SHP77 treated with DMSO at 0.1 percent for 48 hours (cell line): ENCODE data around the gene C5.
"Not testable (repeated sequence)": the region's sequence is repeated elsewhere in the genome, so short reads cannot be mapped to it uniquely, and the experiment has no call there.

Source experiments
- DNase-seq: peaks from one replicate; lab custom pipeline; 2025; lab: John Stamatoyannopoulos, UW

C5 gene

DNA sequence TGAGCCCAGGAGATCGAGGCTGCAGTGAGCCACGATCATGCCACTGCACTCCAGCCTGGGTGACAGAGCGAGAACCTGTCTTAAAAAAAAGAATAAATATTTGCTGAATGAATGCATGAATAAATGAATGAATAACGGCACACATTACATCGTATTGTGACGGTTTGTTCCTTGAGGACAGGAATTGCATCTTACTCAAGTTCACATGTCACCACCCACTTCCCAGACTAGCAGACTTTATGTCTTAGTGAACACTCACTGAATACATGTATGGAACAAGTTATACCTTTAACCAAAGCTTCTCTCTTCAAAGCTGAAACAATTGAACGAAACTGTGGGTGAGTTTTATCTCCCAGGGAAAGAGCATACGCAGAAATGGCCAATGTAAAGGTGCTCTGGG lies 70.3 kb downstream of the C5 start:
- no peak for DNase-seq

DNA sequence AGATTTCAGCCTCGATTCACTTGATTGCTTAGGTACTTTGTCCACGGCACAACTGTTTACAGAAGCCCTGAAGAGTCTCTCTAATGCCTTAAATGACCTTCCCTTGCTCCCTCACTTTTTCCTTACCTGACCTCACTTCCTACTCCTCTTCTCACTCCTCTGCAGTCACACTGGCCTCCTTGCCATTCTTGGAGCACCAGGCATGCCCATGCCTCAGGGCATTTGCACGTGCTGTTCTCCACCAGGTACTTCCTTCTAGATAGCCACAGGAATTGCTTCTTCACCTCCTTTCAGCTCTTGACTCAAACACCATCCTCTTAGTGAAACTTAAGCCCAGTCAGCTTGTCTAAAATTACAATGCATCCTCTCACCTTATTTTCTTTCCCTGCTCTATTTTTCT lies 71.1 kb downstream of the C5 start:
- no peak for DNase-seq

DNA sequence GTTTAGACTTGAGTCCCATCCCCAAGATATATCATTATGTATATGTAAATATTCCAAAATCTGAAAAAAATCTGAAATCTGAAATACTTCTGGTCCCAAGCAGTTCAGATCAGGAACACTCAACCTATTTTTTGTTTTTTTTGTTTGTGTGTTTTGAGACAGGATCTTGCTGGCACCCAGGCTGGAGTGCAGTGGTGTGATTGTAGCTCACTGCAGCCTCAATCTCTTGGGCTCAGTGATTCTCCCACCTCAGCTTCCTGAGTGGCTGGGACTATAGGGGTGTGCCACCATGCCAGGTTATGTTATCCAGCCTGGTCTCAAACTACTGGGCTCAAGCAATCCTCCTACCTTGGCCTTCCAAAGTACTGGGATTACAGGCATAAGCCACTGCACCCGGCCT lies 72.8 kb downstream of the C5 start:
- no peak for DNase-seq

DNA sequence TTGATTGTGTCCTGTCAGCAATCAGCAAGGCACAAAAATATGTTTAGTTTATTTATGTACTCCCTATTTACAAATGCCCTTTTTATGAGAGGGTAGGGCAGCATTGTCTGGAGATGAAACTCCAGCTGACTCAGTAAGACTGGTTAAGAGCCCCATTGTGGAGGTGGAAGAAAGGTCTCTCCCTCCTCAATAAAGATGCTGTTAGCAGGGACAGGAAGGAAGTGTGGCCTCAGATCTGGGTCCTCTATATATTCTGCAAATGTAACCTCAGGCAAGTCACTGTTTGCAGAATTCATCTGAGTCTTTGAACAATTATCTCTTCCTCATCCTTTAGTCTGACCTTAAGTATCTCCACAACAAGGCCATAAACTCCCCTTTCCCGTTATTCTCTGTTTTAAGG lies 75.2 kb downstream of the C5 start:
- DNase-seq: no peak

DNA sequence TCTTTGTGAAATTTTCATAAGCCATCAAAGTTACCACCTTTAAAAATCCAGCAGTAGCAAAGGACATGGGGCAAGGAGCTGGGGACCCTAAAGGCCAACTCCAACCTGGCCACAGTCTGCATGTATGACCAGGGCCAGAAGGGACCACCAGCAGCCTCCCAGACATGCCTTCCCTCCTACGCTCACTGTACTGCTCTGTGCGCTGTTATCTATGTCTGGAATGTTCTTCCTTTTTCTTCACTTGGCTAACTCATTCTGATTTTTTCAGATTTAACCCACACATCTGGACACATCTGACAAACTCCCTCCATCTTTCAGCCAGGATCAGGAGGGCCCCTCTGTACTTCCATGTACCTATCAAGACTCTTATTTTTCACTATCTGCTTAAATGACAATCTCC lies 75.9 kb downstream of the C5 start:
- no peak for DNase-seq

DNA sequence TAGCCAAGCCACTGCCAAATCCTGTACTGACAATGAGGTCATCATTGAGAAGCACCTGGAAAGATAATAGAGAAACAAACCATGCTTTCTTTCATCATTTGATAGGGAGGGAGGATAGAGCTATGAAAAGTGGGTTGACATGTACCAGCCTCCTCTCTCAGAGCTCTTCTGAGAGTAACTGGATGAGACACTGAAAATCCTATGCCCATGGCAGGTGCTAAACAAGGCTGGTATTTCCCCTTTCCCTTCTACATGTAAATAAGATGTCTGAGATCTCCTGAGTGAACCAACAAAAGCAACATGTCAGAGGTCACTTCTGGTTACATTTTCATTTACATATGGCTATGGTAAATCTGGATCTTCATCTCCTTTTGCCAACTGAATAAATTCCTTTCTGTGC lies 78.1 kb downstream of the C5 start:
- DNase-seq: no peak

DNA sequence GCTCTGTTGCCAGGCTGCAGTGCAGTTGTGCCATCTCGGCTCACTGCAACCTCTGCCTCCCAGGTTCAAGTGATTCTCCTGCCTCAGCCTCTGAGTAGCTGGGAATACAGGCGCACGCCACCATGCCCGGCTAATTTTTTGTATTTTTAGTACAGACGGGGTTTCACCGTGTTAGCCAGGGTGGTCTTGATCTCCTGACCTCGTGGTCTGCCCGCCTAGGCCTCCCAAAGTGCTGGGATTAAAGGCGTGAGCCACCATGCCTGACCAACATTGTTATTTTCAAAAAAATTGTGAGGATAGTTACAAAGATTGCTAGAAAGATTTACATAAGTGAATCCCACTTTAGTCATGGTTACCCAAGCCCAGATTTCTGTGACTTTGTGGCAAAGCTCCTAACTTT lies 78.6 kb downstream of the C5 start:
- DNase-seq: not testable (repeated sequence)

DNA sequence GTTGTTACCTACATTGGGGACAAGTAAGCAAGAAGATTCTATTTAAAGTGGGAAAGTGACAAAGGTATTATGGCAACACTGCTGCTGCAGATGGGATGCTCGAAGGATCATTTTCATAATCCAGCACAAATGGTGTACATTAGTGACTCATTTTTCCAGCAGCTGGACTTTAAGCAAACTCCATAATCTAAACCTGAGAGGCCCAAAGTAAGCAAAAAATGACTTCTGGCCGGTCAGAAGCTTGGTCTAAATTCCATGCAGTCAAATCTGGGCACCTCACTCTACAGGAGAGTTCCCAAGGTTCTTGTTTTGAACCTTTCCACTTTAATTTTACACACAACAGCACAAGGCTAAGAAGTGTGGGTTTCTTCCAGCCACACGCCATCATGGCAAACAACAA lies 79.8 kb downstream of the C5 start:
- DNase-seq: no peak

DNA sequence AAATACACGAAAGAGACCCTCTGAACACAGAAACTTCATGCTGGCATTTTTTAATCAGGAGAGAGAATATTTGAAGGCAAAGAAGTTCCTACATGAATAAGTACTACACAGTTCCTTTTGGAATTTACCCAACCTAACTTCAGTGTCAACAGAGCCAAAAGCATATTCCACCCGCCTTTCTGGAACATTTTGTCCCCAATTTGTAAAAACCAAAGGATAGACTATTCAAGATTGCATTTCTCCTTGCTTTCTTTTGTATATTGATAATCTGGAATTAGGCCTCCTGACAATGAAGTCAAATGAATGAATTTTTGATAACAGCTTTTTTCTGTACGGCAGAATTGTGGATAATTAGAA lies 84.1 kb downstream of the C5 start:
- DNase-seq: no peak

DNA sequence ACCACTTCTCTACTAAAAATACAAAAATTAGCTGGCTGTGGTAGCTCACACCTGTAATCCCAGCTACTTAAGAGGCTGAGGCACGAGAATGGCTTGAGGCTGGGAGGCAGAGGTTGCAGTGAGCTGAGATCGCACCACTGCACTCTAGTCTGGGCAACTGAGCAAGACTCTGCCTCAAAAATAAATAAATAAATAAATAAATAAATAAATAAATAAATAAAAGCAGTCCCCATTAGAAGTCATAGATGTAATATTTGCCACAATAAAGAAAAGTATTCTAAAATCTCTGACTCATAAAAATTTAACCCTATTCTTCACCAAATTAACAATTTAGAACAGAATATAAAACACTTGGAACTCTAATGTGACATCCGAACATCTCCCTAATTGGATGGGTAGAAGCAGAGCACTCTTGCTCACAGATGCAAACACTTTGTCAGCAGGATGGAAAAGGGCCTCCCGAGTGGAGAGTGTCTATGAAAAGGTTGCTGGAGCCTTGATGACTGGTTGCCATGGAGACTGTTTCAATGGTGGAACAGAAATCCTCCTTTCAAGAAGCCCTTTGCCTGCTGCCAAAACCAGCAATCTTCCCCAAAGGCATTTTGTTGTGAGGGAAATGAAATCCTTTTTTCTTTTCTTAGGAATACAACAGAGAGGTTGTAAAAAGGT lies 84.6 kb downstream of the C5 start:
- no peak for DNase-seq

DNA sequence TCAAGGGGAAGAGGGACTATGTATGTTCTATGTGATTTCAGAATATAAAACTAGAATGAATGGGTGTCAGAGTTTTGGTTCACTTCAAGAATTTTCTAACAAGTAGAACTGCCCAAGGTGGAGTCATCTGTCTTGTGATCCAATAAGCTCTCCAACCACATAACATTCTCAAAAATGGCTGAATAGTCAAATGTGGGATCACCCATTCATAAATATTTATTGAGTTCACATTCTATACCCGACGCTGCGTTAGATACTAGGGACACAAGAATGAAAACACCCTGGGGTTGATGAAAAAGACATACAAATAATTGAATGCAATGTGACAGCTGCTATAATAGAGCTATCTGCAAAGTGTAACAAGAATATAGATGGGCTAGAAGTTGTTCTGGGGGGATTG lies 88.1 kb downstream of the C5 start:
- no peak for DNase-seq

DNA sequence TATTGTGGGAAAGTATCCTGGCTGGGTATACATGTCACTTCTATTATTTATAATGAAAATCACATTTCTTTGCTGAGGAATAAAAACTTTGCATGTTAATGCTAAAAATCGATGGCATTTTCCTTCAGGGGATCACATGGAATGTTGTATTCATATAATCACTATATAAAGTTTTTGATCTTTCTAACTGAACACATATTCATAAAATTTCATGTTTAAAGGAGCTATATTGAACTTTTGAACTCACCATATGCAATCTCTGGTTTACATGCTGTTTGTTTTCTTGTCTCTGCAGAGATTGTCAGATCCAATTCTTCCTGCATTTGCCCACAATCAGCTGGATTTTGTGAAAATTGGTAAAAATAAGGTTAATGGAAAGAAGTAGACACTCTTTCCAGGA lies 90.1 kb downstream of the C5 start:
- no peak for DNase-seq

DNA sequence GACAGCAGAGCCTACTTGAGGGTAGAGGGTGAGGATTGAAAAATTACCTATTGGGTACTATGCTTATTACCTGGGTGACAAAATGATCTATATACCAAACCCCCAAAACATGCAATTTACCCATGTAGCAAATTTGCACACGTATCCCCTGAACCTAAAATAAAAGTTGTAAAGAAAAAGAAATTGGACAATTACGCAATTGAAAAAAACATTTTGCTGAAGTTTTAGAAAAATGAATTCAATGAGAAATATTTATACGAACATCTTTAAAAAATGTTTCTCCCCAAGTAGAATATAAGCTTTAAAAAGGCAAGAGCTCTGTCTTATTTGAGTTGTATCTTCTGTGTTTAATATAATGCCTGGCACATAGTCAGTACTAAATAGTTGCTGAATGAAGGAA lies 93.2 kb downstream of the C5 start:
- DNase-seq: no peak

DNA sequence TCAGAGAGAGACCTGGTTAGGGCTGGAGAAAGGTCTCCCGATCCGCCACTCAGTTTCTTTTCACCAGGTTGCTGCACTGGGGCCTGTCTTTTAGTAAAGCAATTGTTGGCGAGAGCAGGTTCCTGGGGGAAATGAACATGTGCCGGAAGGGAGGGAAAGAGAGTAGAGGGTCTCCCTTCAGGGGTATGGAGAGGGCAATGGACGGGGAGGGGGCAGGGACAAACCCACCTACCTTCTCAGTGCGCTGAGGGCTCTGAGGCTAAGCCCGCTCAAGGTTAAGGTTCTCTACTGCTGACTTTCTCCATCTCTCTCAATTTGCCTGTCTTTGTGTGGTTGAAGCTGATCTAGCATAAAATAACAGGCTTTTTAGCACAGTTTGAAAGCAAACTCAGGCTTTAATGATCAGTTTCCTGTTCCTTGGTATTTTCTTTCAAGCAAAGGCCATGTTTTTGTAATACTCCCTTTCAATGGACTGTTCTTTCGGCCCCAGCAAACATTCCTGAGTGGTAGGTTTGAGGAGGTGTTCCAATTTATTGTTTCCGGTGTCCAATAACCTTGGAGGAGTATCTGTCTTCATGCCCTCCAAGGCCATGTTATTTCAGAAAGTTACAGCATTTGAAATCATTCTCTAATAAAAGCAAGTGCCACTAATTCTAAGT lies 98.0 kb downstream of the C5 start:
- DNase-seq: no peak

DNA sequence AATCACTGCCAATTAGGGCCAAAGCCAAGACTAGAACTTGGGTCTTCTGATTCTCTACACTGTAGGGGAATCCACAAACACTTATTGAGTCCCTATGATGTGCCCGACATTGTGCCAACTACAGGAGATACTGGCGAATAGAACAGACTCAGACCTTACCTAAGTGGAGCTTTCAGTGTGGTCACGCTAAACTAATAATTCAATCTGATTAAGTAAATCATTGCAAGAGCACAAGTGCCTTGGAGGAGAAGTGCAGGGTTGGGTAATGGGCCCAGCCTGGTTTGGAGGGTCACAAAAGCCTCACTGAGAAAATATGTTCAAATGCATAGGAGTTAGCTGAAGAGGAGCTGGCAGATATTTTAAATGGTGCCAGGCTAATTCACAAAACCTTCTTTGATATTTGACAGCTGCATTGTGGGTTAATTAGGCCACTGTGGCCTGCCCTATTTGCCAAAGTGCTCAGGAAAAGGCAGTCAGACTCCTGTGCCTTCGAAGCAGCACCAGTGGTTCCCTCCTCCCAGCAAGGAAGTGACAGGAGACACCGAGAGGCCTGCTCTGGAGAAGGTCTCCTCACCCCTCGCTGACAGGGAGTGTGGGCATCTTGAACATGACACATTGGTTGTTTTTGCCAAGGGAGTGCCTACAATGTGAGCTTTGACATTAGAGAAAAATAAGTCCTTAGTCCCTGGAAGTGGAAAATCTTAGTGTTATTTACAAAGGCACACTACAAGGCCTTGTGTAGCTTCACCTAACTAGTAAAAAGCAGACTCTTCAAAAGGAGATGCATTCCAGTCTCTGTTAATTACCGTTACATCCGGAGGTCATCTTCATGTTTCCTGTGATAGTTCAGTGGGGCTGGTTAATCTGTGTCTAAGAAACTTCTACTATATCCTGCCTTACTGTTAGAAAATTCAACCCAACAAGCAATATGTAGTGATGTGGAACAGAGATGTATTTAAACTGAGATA lies 99.4 kb downstream of the C5 start:
- no peak for DNase-seq

DNA sequence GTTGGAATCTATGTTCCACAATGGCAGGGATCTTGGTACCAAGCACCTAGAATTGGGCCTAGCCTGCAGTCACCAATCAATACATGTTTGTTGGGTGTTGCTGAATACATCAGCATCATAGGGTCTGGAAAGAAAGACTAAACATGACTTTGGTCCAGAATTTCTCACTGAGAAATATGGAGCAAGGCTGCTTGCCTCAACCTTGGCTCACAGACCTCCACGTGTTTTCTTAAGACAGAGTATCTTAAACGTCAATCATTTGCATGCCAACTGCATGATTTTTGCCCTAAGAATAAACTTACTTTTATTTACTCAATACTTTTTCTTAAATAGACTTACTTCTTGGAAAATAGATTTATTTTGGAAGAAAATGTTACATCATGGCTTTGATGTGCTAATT lies 100.8 kb downstream of the C5 start:
- DNase-seq: no peak

DNA sequence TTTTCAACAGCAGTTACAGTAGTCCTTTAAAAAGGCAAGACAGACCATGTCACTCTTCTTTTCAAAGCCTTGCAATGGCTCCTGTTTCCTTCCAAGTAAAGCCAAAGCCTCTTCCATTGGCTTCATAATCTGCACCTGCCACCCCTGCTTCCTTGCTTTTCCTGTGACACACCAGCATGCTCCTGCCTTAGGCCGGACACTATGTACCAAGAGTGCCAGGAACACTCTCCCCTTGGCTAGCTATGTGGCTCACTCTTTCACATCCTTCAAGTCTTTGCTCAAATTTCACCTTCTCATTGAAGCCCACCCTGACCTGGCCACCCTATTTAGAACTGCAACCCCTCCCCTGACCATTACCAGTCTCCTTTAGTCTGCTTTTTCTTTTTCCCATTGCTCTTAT lies 101.3 kb downstream of the C5 start:
- no peak for DNase-seq

DNA sequence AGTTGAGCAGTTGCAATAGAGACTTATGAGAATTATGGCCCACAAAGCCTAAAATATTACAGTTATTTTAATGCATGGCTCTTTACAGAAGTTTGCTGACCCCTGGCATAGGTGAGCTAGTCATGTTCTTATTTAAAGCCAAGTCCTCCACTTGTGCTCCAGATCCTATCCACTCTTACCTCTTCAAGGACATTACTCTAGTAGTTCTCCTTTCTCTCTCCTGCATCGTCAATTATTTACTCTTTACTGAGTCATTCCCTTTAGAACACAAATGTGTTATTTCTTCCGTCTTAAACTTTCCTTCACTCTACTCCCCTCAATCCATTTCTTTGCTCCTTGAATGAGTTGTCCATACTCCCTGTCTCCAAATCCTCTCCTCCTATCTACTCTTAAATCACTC lies 102.9 kb downstream of the C5 start:
- DNase-seq: no peak

DNA sequence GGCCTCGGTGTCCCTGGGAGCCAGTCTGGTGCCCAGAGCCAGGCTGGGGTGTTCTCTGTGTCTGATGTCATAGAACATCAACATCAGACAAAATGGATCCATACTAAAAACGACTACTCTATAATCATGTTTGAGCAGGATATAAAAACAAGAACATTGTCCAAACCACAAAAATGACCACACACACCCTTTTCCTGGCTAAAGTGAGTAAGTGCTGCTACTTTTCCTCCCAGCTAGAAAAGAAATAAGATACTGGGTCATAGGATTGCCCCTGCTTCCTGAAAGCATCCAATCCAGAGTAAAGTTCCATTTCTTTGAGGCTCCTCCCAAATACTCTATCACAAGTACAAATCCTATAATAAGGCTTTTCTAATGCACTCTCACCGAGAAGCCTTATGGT lies 103.8 kb downstream of the C5 start:
- DNase-seq: no peak

DNA sequence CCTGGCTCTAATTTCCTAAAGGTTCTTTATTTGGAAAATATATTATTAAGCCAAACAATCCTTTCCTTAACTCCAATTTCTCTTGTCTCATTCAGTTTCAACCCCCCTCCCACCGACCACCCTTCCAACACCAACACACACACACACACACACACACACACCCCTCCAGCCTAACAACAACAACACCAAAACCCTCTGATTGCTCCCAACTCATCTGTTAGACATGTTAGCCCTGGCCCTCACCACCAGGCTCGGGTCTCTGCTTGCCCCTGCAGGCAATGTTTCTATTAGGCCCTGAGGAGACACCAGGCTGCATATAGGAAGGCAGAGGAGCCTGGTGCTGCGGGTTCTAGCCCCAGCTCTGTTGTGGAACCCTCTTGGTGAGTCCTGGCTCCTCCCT lies 105.1 kb downstream of the C5 start:
- no peak for DNase-seq

DNA sequence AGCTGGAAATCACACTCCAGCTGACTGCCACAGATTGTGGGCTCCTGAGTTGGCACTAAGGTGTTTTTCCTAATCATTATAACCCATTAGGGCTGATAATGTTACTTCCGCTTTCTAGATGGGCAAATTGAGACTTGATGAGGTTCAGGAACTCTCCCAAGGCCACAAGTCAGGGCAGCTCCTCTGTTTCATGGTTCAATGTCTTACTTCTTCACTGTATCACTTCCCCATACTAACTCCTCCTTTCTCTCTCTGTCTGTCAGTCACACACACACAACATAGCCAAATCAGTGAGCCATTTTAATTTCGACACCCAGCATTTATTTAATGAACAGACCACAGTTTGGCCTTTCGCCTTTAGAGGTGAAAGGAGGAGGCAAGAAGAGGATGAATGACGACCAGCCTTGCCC lies 105.6 kb downstream of the C5 start:
- no peak for DNase-seq

DNA sequence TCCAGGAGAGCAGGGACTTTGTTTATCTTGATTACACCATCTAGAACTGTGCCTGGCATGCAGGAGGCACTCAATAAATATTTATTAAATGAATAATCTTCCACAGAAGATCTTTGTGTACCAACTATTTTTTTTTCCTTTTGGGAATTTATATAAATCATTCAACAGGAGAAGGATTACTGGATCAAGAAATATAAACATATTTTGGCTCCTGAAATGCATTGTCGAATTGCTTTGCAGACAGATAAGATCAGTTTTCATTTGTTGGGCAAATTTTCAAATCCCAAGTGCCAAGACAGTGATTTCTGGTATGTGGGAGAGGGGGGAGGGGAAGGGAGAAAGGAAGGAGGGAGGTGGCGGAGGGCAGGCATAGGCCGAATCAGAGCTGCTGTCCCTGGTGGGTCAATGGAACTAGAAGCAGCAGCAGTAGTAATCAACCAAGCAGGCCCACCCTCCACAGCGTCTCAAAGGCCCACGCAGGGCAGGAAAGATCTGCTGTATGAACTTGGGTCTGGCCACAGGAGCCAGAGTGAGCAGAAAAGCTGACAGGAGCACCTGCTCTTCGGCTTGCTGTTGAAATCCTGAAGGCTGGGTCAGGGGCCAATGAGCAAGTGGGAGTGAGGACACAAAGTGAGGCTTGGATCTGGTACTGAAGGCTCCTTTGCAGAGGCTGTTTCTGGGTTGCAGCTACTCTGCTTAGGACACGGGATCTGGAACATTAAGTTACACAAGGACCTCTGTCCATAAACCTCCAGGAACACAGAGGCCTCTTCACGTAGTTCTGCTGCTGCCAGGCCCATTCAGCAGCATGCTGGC lies 107.7 kb downstream of the C5 start:
- DNase-seq: no peak
